Fibroblast of skin of scalp (primary cell): ENCODE results near the gene POLR2L.

Experiments used
- DNase-seq: peaks from one replicate; pipeline ENCODE4 v3.0.0-alpha.2; 2013

Gene POLR2L

DNA sequence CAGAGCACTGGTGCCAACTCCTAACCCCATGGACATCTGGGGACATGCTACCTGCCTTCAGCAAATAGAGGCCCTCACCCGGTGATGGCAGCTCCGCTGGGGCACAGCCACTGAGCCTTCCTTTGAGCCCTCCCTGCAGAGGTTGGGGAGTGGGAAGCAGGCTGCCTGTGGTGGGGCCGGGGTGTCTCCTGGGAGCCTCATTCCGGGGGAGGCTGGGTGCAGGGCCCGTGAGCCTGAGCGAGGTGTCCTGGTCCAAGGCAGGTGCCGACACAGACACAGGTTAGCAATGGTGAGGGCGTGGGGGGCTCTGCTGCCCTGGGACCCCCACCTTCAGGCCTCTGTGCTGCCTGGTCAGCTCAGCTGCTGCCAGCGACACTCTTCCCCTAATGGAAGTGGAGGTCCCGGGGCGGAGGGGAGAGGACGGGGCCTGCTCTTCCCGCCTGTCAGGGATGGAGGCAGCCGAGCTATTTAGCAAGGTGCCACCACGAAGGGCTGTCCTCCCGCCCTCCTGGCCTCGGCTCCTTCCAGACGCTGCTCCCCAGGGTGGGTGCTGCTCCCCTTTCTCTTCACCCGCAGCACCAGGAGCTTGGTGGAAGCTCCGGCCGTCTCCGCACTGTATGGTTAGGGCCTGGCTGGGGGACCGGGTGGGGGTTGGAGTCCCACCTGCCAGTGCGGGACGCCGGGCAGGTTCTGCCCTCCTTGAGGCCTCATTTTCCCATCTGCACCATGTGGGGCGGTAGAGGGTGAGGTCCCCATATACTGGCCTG is 11.5 kb upstream of the POLR2L start:
- no peak for DNase-seq

DNA sequence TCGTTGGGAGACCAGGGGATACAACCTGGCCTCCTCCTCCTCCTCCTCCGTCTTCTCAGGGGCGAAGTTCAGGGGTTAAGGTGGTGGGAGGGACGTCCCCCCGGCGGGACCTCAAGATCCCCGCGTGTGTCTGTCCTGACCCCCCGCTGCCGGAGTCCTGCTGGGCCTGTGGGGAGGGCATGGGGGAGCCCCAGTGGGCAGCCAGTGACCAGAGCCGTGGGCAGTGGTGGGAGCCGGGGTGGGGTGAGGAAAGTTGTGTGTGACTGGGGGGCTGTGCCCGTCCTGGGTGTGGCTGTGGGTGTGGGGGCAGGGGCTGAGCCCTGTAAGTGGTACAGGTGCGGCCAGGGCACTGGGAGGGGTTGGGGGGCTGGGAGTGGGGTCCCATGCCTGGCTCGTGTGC is 10.4 kb upstream of the POLR2L start:
- no peak for DNase-seq

GRCh38 chr11:850775-851763 is 8.7 kb upstream of the POLR2L start:
- DNase-seq = no peak

DNA sequence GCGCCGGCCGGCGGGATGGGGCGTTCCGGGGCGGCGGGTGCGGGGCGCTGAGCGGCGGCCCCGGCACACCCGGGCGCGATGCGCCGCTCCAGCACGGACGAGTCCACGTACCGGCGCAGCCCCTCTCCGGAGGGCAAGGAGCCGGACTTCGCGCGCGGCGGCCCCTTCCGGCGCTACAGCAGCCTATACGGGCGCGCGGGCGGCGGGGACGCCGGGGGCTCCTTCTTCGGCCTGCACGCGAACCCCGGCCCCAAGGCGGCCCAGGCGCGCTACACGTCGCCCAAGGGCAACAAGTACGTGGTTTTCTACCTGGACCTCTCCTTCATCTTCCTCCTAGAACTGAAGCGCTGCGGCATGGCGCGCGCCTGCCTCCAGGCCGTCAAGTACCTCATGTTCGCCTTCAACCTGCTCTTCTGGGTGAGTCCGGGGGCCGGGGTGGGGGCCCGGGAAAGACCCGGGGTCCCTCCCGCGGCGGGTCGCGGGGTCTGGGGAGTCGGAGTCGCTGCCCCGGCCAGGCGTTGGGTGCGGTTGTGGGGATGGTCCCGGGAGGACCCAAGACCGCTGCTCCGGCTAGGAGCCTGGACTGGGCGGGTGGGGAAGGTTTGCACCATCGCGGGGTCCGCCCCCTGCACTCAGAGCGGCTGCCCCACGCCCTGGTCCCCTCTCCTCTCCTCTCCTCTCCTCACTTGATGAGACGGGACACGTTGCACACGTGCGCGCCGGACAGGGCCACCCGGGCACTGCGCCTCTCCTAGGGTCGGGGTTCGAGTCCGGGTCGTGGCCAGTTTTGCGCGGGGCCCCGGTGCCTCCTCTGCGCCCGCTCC is 7.8 kb upstream of the POLR2L start:
- no peak for DNase-seq

DNA sequence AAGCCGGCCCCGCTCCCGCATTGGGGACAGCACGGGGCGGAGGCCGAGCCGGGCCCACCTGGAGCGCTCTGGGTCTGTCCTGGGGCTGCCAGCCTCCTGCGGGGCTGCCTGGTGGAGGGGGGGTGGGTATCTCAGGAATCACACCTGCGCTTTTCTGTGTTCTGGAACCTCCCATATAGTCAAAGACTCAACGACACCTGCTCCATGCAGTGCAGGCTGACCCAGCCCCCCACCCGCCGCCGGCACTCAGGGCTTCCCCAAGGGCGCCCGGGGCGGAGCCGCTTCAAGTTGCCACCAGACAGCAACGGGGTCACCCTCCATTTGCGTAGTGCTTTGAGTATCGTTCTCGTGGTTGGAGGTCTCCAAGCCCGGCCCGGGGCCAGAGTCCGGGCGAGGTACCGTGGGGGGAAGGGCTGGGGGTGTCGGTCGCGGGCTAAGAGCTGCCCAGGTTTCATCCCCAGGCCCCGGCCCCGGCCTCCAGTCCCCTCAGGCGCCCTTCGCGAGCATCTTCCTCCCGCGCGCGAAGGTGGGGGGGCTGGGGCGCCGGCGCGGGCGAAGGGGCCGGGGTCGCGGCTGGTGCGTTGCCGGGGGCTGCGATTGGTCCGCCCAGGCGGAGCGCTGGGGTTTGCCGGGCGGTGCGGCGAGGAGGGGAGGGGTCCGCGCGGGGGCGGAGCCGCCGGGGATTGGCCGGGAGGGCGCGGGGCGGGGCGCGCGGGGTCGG is 6.9 kb upstream of the POLR2L start:
- no peak for DNase-seq

DNA sequence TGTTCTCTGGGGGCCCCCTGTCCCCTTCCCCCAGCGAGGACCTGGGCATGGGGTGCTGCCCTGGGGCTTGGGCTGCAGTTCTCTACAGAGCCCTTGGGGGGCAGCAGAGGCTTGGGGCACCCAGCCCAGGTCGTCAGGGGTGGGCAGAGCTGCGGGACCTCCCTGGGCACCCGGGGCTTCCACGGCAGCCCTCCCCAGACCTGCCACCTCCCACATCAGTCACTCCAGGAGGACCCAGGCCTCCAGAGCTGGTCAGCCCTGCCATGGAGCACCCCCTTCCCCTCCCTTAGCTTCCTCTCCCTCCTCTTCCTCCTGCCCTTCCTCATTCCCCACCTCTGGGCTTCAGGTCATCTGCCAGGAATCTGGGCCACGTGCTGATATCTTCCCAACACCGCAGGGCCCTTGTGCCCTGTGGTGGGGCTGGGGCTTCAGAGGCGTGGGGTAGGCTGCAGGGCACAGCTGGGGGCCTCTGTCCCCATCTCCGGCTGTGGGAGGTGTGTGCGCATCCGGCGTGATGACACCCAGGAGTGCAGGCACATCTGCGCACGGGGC is 6.1 kb upstream of the POLR2L start:
- DNase-seq = peak; percentile 37

GRCh38 chr11:847876-848275 is 5.5 kb upstream of the POLR2L start:
- no peak for DNase-seq

GRCh38 chr11:846496-847098 is 4.3 kb upstream of the POLR2L start:
- DNase-seq = peak; percentile 31

DNA sequence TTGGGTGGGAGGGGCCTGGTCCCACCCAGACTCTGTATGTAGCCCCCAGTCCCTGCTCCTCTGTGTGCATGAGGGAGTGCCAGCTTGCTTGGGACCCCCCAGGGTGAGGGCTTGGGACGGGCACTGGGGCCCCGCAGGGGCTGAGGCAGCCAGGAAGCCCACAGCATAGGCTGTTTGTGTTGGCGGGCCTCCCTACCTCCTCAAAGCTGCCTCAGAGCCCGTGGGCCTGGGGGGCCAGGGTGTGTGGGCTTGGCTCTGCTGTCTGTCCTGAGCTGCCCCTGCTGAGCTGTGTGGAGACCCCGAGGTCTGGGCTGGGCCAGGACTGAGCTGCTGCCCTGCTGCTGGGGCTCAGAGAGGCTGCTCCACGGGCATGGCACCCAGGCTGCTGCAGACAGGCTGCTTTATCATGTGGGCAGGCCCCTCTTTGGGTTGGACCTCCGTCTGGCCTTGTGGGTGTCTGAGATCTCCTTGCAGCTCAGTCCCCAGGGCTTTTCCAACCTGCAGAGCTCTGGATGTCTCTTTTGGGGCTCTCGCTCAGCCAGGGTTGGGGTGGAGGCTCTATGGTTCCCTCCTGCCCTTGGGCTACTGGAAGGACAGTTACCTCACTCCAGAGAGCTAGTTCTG is 3.7 kb upstream of the POLR2L start:
- DNase-seq = peak; percentile 78

DNA sequence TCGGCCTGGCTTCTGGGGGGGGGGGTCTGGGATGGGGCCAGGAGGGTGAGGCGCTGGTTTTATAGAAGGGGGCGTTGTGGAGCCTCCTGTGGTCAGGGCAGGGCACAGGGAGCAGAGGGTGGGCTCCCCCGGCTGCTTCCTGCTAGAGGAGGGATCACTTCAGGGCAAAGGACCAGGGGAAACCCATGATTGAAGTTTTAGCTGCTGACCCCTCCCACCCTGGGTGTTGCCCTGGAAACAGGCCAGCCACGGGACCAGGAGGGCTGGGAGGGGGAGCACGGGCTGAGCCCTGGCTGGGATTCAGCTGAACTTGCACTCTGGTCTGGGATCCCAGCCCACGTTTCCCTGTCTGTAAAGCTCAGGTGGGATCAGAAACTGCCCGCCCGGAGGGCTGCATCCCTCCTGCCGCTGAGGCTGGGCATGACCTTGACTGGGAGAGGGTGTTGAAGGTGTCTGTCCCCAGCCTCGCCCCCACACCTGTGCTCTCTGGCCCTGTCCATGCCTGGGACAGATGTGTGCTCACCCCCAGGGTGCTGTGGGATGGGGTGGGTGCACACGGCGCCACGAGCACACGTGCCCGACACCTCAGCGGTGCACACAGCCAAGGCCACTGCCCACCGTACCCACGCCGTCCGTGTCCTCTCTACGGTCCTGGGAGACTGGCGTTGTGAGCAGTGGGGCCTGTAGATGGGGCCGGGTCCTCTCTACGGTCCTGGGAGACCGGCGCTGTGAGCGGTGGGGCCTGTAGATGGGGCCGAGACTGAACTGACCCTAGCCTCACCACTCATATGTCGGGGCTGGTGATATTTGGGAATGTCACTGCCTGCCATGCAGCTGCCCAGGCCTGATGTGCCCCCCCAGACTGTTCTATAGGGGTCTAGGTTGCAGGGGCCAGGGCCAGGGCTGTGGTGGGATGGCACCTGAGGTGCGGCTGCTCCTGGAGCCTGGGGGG is 2.6 kb upstream of the POLR2L start:
- DNase-seq = peak; percentile 93

- peak; percentile 97 for DNase-seq
Measured at GRCh38 chr11:843818-844692, 1.7 kb upstream of the POLR2L start.

DNA sequence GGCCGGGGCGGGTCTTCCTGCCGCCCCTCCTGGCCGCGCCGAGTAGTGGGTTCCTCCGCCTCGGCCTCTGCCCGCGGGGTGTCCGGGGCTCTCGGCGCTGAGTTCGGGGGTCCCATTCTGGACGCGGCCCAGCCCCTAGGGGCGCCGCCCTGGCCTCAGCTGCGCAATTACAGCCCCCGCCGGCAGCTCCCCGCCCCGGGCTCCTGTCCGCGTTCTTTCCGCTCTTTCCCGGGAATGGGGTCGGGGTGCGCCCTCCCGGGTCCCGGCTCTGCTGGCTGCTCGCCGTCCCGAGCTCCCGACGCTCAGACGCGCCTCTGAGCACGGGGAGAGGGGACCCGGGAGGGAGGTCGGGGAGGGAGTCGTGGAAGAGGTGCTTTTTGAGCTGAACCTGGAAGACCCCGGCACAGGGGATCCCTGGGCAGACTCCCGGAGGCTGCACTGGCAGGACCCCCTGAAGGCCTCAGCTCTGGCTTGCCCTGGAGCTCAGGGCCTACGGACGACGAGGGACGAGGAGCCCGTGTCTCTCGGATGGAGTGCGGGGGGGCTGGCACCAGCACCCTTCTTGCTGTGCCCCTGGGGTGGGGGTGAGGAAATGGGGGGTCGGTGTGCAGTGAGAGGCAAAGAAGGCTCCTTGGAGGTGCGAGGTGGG is 881 bp upstream of the POLR2L start:
- no peak for DNase-seq

GRCh38 chr11:841981-842369 is 354 bp downstream of the POLR2L start:
- DNase-seq = no peak

- no peak for DNase-seq
Measured at GRCh38 chr11:839875-840617, 2.3 kb downstream of the POLR2L start.

GRCh38 chr11:839280-839623 is 3.1 kb downstream of the POLR2L start:
- DNase-seq = no peak

DNA sequence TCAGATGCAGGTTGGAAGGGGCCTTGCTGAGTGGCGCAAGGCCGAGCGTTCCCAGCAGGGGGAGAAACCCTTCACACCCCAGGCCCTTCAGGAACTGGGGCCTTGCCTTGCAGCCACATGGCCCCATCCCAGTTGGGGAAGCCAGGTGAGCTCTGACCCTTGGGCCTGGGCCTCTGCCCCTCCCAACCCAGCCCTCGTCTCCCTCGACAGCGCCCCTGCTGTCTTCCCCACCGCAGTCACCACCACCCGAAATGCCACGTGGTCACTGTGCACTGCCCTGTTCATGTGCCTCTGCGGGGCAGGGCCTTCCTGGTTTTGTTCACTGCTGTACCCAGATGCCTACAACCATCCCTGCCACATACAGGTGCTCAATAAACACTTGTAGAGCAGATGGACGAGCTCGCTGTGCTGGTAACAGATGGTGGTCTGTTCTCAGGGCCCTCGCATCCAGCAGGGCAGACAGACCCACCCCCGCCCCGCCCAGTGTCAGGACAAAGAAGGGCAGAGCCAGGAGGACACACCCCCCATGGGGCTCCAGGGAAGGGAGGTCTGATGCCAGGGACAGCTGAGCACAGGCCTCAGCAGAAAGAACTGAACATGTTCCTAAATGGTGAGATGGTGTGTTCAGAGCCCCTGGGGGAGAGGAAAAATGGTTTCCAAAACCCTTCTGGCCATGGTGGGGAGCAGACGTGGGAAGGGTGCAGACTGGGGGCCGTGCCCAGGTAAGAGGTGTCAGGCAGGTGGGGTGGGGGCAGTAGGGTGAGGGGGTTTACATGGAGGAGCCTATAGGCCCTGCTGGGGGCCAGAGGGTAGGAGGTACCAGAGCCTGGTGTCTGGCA is 3.7 kb downstream of the POLR2L start:
- no peak for DNase-seq

DNA sequence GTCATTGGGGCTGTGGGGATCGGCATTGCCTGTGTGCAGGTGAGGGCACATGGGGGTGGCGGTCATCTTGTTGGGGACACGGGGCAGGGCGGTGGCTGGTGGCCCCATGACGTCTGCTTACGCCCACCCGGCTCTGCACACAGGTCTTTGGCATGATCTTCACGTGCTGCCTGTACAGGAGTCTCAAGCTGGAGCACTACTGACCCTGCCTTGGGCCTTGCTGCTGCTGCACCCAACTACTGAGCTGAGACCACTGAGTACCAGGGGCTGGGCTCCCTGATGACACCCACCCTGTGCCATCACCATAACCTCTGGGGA is 4.4 kb downstream of the POLR2L start:
- DNase-seq = no peak
